ENCODE results near the gene PHACTR2.
A peak's percentile ranks its signal among the peaks of the same experiment; 100 is the strongest.
"Not testable (repeated sequence)": the region's sequence is repeated elsewhere in the genome, so short reads cannot be mapped to it uniquely, and the experiment has no call there.

PHACTR2 gene

GRCh38 chr6:143811501-143812157, 133.9 kb downstream of the PHACTR2 start:
- no peak for DNase-seq

- no peak for DNase-seq
Measured at GRCh38 chr6:143817621-143818020, 139.9 kb downstream of the PHACTR2 start.

DNA sequence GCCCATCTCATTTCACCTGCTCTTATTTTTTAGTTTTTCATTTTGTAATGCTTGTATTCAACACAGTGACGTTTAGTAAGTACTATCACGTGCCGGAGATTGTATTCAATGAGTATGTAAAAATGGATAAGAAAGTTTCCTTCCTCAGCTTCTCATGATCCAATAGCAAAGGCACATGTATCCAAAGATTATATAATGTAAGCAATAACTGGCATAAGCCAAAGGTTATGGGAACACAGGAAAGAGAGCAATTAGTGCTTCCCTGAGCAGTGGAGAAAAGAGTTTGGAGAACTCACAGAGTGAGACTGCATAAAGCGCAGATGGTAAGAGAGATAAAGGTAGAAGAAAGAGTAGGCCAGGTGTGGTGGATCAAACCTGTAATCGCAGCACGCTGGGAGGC, 143.6 kb downstream of the PHACTR2 start:
- DNase-seq: no peak

DNA sequence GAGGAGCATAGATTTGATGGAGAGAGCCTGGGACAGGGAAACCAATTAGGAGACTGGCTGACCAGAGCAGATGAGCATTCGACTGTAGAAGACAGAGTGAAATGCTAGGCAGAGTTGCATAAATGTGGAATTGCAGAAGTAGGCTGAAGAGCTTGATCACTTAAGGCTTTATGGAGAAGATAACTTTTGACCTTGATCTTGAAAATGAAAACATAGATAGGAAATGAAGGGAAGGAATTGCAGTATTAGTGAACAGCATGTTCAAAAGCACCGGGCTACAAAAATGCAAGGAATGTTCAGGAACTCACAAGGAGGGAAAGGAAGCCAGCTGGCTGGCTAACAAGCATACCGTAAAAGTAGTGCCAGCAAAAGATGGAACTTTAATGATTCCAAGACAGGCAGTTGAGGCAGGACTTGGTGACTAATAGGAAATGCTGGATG, 144.8 kb downstream of the PHACTR2 start:
- DNase-seq: peak; percentile 70

DNA sequence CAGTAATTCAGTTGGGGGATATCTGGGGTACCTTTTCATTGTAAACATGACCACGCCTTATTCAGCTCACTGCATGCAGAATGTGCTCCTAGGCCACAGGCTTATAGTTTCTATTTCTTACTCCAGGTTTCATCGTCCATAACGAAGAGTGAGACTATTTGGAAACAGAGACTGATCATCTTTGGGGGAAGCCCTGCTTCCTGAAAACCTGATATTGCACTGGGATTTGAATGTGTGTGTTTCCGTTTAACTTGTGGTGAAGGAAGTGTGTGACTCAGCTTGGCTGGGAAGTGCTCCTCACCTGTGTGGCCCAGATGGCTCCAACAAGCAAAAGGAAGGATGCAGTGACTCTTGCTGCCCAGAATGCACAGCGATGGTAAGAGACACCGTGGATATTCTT, 145.8 kb downstream of the PHACTR2 start:
- peak; percentile 28 for DNase-seq

GRCh38 chr6:143828572-143828971, 150.8 kb downstream of the PHACTR2 start:
- no peak for DNase-seq

DNA sequence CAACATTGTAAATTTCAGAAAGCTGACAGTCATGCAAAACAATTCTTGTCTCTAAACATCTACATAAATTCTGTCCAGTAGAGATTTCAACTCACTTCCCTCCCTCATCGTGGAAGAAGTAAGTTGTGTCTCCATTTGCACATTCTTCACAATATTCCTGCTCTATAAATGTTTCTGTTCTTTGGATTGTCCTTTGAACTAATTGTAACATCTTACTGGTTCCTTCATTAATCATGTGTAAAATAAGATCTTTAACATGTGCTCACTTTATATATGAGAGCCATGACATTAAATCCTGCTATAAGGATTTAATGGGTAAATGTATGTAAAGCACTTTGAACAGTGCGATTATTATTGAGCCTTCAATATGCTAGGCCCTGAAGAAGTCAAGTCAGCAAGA, 158.4 kb downstream of the PHACTR2 start:
- no peak for DNase-seq

DNA sequence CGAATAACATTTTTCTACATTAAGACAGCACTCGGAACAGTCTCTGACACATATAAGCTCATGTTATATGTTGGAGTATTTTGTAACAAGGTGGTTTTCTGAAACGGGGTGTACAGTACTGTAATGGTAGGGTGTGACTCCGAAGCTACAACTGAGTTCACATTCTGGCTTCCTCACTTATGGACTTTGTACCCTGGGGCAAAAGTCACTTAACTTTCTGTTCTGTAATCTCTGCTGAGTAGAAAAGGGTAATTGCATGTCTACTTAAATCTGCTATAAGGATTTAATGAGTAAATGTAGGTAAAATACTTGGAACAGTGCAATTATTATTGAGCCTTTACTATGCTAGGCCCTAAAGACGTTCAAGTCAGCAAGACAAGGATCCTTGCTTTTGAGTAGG, 160.6 kb downstream of the PHACTR2 start:
- DNase-seq: no peak

DNA sequence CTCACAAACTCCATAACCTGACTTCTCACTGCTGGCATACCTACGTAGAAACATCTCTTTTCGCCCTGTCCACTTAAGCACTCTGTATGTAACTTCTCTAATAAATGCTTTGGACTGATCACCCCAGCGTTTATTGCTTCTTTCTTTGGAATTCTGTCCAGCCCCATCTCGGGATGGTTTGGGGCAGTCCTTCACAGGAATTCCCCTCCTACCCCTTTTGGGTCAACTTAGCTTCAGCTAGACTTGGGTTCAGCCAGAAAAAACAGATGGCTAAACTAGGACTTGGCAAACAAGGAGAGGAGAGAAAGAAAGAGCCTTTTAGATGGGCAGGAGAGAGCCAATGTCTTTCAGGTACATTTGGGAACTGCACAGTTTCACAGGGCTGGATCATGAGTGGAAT, 161.4 kb downstream of the PHACTR2 start:
- no peak for DNase-seq

DNA sequence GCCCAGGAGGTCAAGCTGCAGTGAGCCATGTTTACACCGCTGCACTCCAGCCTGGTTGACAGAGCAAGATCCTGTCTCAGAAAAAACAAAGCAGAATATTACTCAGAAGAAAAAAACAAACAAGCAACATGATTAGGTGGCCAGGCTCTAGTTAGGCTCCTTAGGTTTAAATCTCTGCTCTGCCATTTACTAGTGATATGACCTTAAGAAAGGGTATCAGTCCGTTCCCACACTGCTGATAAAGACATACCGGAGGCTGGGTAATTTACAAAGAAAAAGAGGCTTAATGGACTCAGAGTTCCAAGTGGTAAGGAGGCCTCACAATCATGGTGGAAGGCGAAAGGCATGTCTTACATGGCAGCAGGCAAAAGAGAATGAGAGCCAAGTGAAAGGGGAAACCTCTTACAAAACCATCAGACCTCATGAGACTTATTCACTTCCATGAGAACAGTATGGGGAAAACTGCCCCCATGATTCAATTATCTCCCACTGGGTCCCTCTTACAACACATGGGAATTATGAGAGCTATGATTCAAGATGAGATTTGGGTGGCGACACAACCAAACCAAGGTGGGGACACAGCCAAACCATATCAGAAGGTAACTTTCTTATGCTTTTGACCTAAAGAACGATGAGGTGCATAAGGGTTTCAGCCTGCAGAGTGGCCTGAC, 163.0 kb downstream of the PHACTR2 start:
- no peak for DNase-seq

DNA sequence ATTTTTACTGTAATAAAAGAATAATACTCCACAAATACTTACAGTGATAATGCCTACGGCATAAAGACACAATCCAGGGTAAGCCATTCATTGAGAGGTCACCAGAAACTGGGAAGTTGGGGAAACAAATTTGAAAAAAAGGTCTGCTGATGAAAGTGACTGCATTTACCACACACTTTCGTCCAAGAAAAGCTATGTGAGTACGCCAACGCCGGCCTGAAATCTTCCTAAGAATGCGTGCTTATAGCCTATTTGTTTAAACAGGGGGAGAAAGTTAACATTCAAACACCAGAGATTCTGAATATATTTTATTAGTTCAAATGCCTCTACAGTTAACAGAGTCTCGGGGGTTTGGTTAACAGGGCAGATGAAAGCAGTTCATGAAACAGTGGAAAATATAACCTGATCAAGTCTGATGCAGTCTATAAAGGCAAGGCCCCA, 164.7 kb downstream of the PHACTR2 start:
- DNase-seq: no peak

- peak; percentile 97 for DNase-seq
Measured at GRCh38 chr6:143842902-143843676, 165.3 kb downstream of the PHACTR2 start, which contains the start of gene LTV1. Gene LTV1 (plus strand): TSS chr6:143843338. CDS start chr6:143843478, 140 bp downstream.

DNA sequence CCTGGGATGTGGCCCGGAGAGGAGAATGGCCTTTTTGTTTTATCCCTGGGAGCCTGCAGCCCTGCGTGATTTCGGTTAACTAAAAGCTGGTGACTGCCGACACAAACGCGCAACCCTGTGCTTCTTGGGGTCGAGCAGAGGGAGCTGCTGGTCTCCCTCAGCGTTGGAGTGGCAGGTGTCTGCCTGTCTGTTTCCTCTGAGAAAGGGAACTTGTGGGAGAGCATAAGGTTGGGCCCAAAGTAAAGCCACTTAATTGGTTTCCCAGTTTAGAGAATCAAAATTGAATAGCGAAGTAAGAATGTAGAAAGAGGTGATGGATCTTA, 165.9 kb downstream of the PHACTR2 start:
- DNase-seq: peak; percentile 1

DNA sequence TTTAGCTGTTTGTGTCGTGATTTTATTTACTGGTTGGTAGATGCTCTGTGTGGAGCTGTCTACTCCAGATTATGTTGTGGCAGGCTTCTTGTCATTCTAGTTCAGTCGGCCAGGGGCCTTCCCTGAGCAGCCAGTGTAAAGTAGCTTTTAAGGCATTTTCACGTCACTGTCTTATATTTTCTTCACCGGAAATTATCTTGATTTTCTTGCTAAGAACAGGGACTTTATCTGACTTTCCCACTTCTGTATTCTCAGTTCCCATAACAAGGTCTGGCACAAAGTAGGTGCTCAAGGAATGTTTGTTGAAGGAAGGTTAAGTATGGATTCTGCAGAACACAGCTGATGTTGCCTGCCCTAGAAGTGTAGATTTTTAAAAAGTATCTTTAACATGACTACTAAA, 166.2 kb downstream of the PHACTR2 start:
- DNase-seq: no peak

DNA sequence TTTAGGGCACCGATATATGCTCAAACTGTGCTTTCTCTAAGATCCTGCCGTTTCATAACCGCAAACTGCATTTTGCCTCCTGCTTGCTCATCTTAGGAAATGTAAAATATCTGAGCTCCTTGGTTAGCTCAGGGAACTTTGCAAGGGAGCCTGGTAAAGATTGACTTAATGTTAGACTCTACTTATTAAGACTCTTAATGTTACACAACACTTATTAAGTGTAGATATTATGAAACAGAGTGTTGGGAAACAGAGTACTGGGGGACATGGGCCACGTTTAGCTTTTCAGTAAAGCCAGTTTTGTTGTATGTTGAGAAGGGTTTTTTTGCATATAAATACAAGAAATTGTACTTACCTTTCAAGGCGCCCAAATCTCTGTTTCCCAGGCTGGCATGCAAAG, 167.3 kb downstream of the PHACTR2 start:
- no peak for DNase-seq

- not testable (repeated sequence) for DNase-seq
Measured at GRCh38 chr6:143851706-143852105, 173.9 kb downstream of the PHACTR2 start.

GRCh38 chr6:143855057-143855456, 177.3 kb downstream of the PHACTR2 start:
- DNase-seq: not testable (repeated sequence)

GRCh38 chr6:143856762-143857161, 179.0 kb downstream of the PHACTR2 start:
- DNase-seq: not testable (repeated sequence)

DNA sequence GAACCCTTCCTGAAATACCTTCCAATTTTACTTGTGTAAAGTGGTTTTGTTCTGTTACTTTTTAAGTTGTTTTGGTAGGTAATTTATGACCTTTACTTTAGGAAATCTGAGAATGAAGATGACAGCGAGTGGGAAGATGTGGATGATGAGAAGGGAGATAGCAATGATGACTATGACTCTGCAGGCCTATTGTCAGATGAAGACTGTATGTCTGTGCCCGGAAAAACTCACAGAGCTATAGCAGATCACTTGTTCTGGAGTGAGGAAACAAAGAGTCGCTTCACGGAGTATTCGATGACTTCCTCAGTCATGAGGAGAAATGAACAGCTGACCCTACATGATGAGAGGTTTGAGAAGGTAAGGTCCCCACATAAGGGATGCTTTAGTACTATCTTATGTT, 179.9 kb downstream of the PHACTR2 start:
- DNase-seq: no peak

- DNase-seq: no peak
Measured at GRCh38 chr6:143859891-143860660, 182.3 kb downstream of the PHACTR2 start.

GRCh38 chr6:143863771-143864170, 186.0 kb downstream of the PHACTR2 start:
- no peak for DNase-seq

DNA sequence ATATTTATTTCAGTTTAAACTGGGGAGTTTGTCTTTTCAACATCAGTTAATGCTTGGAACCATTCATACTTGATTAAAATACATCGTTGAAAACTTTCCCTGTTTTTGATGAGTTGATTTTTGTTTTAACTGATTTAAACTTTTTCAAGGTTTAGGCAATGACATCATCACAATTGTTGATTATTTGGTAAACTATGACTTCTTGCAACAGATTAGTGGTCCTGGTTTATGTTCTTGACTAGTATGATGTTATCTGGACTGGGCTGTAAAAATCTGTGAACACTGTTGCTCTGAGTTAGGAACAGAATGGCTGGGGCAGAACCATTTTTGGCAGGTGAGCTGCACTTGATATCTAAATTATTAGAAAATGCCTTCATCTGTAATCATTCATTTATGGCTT, 186.5 kb downstream of the PHACTR2 start, which contains the start of gene ZC2HC1B:
Gene ZC2HC1B (plus strand): TSS at position 241 of the 400 bp plus-strand sequence. CDS start 66 bp downstream, at position 307.
- DNase-seq: no peak

- DNase-seq: peak; percentile 19
Measured at GRCh38 chr6:143867236-143867635, 189.5 kb downstream of the PHACTR2 start.
